HG02759 (cell line): ENCODE measurements around the gene AIPL1.

ENCODE experiments used
- ATAC-seq: cut with Tn5 transposase; IDR thresholded peaks from one replicate; pipeline ENCODE4 v1.9.1; 2021; ENCODE audit warnings: mild to moderate bottlenecking, moderate library complexity; ENCODE audit not compliant: unreplicated experiment

Gene AIPL1

DNA sequence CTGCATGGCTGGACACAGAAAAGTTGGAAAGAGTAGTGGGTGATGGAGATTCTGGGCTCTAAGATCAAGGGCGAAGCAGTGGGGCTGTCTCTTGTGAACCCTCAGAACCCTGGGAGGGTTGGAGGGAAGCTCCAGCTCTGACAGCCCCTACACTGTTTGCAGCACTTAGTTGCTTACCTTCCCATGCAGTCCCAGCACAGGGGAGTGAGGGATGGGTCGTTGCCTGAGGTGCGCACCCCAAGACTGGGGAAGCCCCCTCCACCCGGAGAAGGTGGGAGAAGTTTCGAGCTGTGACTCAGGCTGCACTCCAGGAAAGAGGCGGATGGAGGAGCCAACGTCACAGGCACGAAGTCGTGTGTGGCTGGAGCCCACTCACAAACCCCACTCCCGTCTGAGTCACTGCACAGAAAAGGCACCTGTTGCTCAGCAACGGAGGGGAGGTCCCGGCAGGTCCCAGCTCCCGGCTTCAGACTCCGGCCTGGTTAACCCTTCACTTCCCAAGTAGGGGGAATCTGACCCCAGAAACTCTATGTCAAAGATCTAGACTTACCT is 60.1 kb downstream of the AIPL1 start:
- no peak for ATAC-seq

- no peak for ATAC-seq
These were observed 60.6 kb downstream of the AIPL1 start for GRCh38 chr17:6374271-6374691.
